Ishikawa (cell line): ENCODE measurements around the gene RPS23.

ENCODE experiments used
- CEBPB ChIP-seq: IDR thresholded peaks from 2 replicates; pipeline ENCODE4 v1.6.1; 2012
- EP300 ChIP-seq: IDR thresholded peaks from 2 replicates; pipeline ENCODE4 v1.6.1; 2012; ENCODE audit warnings: borderline replicate concordance
- REST ChIP-seq: IDR thresholded peaks from 2 replicates; pipeline ENCODE4 v1.6.1; 2012; ENCODE audit warnings: low read depth, mild to moderate bottlenecking
- TAF1 ChIP-seq: IDR thresholded peaks from 2 replicates; pipeline ENCODE4 v1.6.1; 2012; ENCODE audit warnings: low read depth, mild to moderate bottlenecking

- TF ChIP-seq TAF1 = no peak
- TF ChIP-seq REST = no peak
- TF ChIP-seq CEBPB = no peak
- TF ChIP-seq EP300 = no peak
These were observed 2.9 kb downstream of the RPS23 start for GRCh38 chr5:82275216-82275664.
